Measurements from ENCODE around the gene MAP3K10.
A peak's percentile ranks its signal among the peaks of the same experiment; 100 is the strongest.

The MAP3K10 gene

DNA sequence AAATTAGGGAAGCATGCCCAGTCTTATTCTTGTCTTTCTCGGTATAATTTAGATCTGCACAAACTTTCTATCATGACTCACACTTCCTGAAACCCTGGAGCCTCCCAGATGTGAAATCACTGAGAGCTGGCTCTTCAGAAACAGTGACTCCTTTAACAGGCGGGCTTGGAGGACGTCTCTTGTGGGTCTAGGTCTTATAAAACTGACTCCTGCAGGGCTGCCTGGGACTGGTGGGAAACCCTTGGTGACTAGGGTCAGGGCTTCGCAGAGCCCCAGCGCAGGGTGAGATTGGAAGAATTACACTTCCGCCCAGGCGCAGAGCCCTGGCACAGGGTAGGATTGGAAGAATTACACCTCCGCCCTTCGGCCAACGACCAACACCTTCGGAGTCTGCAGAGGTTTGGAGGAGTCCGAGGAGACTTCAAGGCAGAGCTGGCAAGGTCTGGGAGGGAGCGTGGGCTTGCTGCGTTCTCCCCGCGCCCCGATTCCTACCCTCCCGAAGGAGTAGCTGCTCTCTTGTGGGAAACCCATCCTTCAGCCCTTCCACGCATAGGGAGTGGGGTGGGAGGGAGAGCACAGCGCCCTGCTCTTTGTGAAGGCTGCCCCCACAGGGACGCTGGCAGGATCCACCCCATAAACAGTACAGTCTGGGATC lies 43.4 kb upstream of the MAP3K10 start:
- H4K20me1 ChIP-seq (ENCODE audit: insufficient read depth, low read length), result no peaks in the 10 kb centered on the region
- H3K36me3 ChIP-seq (replicated peaks; ENCODE audit: insufficient read depth, low read length), result no peaks in the 10 kb centered on the region
- no peaks in the 10 kb centered on the region for H3K27me3 ChIP-seq (replicated peaks; ENCODE audit: insufficient read depth, low read length)
- H3K27ac ChIP-seq (ENCODE audit: low read length), result peak overlapping the region; percentile 98; the same call in 1 of the 2 replicates
- H3K4me1 ChIP-seq (ENCODE audit: low read length), result peaks cover 36% of the 10 kb centered on the region
- no peak for TF ChIP-seq EZH2phosphoT487 (IDR thresholded peaks at IDR 0.05; ENCODE audit: low read length)
- TF ChIP-seq EZH2 (optimal IDR thresholded peaks at IDR 0.05; ENCODE audit: low read depth, low read length), result no peak
- TF ChIP-seq, protein P1, sequence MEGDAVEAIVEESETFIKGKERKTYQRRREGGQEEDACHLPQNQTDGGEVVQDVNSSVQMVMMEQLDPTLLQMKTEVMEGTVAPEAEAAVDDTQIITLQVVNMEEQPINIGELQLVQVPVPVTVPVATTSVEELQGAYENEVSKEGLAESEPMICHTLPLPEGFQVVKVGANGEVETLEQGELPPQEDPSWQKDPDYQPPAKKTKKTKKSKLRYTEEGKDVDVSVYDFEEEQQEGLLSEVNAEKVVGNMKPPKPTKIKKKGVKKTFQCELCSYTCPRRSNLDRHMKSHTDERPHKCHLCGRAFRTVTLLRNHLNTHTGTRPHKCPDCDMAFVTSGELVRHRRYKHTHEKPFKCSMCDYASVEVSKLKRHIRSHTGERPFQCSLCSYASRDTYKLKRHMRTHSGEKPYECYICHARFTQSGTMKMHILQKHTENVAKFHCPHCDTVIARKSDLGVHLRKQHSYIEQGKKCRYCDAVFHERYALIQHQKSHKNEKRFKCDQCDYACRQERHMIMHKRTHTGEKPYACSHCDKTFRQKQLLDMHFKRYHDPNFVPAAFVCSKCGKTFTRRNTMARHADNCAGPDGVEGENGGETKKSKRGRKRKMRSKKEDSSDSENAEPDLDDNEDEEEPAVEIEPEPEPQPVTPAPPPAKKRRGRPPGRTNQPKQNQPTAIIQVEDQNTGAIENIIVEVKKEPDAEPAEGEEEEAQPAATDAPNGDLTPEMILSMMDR (IDR thresholded peaks at IDR 0.05; ENCODE audit: low read length), result no peak
- no peaks in the 10 kb centered on the region for H3K9me2 ChIP-seq (replicated peaks; ENCODE audit: insufficient read depth, low read length)
- no peaks in the 10 kb centered on the region for H3K9me3 ChIP-seq (replicated peaks; ENCODE audit: insufficient read depth, low read length)
- H3F3A ChIP-seq (ENCODE audit: insufficient read depth, low read length), result peaks cover 37% of the 10 kb centered on the region
- peak overlapping the region; percentile 1; the same call in 1 of the 2 replicates for H3K9ac ChIP-seq (ENCODE audit: low read length)
- H2AFZ ChIP-seq (ENCODE audit: low read length), result peak overlapping the region; percentile 2; the same call in 1 of the 2 replicates
- DNase-seq, result peak; percentile 67
- H3K4me3 ChIP-seq (ENCODE audit: low read length), result peak overlapping the region; percentile 20
- peaks cover 6% of the 10 kb centered on the region for H3K79me2 ChIP-seq (ENCODE audit: low read length)
- H3K4me2 ChIP-seq (ENCODE audit: low read depth, low read length), result peak overlapping the region; percentile 63

DNA sequence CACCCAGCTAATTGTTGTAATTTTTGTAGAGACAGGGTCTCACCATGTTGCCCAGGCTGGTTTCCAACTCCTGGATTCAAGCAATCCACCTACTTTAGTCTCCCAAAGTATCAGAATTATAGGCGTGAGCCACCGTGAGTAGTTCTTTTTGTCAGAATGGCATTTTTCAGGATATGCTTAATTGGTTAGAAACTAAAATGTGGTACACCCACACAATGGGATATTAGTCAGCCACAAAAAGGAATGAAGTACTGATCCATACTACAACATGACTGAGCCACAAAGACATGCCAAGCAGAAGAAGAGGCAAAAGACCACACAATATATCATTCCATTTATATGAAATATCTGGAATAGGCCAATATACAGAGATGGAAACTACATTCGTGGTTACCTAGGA lies 41.7 kb upstream of the MAP3K10 start:
- Histone ChIP-seq H2AFZ (ENCODE audit: low read length) (no peak overlapping the region), H4K20me1 (ENCODE audit: insufficient read depth, low read length) (no peaks in the 10 kb centered on the region), H3F3A (ENCODE audit: insufficient read depth, low read length) (peaks cover 22% of the 10 kb centered on the region), H3K4me1 (ENCODE audit: low read length) (peaks cover 36% of the 10 kb centered on the region), H3K9me2 (replicated peaks; ENCODE audit: insufficient read depth, low read length) (no peaks in the 10 kb centered on the region), H3K4me3 (ENCODE audit: low read length) (no peak overlapping the region), H3K79me2 (ENCODE audit: low read length) (no peaks in the 10 kb centered on the region), H3K4me2 (ENCODE audit: low read depth, low read length) (no peak overlapping the region), H3K9ac (ENCODE audit: low read length) (no peak overlapping the region), H3K9me3 (replicated peaks; ENCODE audit: insufficient read depth, low read length) (no peaks in the 10 kb centered on the region), H3K27me3 (replicated peaks; ENCODE audit: insufficient read depth, low read length) (no peaks in the 10 kb centered on the region), H3K36me3 (replicated peaks; ENCODE audit: insufficient read depth, low read length) (no peaks in the 10 kb centered on the region), H3K27ac (ENCODE audit: low read length) (no peak overlapping the region)
- TF ChIP-seq EZH2phosphoT487 (IDR thresholded peaks at IDR 0.05; ENCODE audit: low read length), result no peak
- no peak for TF ChIP-seq EZH2 (optimal IDR thresholded peaks at IDR 0.05; ENCODE audit: low read depth, low read length)
- TF ChIP-seq, protein P1 (IDR thresholded peaks at IDR 0.05; ENCODE audit: low read length), result no peak
- no peak for DNase-seq

DNA sequence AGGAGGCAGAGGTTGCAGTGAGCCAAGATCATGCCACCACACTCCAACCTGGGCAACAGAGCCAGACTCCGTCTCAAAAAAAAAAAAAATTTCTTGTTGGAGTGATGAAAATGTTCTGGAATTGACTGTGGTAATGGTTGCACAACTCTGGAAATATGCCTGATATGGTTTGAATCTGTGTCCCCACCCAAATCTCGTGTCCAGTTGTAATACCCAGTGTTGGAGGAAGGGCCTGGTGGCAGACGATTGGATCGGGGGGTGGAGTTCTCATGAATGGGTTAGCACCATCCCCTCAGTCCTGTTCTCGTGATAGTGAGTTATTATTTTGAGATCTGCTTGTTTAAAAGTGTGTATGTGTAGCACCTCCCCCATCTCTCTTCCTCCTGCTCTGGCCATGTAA lies 41.1 kb upstream of the MAP3K10 start:
- H3F3A ChIP-seq (ENCODE audit: insufficient read depth, low read length), result peaks cover 16% of the 10 kb centered on the region
- no peaks in the 10 kb centered on the region for H3K79me2 ChIP-seq (ENCODE audit: low read length)
- no peak for DNase-seq
- H3K9me2 ChIP-seq (replicated peaks; ENCODE audit: insufficient read depth, low read length), result no peaks in the 10 kb centered on the region
- H3K4me1 ChIP-seq (ENCODE audit: low read length), result peaks cover 33% of the 10 kb centered on the region
- no peak overlapping the region for H3K4me2 ChIP-seq (ENCODE audit: low read depth, low read length)
- H3K27ac ChIP-seq (ENCODE audit: low read length), result no peak overlapping the region
- H2AFZ ChIP-seq (ENCODE audit: low read length), result no peak overlapping the region
- no peaks in the 10 kb centered on the region for H4K20me1 ChIP-seq (ENCODE audit: insufficient read depth, low read length)
- TF ChIP-seq EZH2 (optimal IDR thresholded peaks at IDR 0.05; ENCODE audit: low read depth, low read length) (no peak), EZH2phosphoT487 (IDR thresholded peaks at IDR 0.05; ENCODE audit: low read length) (no peak)
- TF ChIP-seq, protein P1 (IDR thresholded peaks at IDR 0.05; ENCODE audit: low read length), result no peak
- H3K9ac ChIP-seq (ENCODE audit: low read length), result no peak overlapping the region
- no peaks in the 10 kb centered on the region for H3K27me3 ChIP-seq (replicated peaks; ENCODE audit: insufficient read depth, low read length)
- no peaks in the 10 kb centered on the region for H3K36me3 ChIP-seq (replicated peaks; ENCODE audit: insufficient read depth, low read length)
- H3K4me3 ChIP-seq (ENCODE audit: low read length), result no peak overlapping the region
- H3K9me3 ChIP-seq (replicated peaks; ENCODE audit: insufficient read depth, low read length), result no peaks in the 10 kb centered on the region

All from MM.1S (cell line).